Psoas muscle (tissue), 8 donors: Measurements from ENCODE around the gene PKNOX1. TPM values are rescaled to one million over a fixed set of nuclear protein-coding genes. Genes with fewer than 3 reads are reported as not detected.

Experiments used
- ATAC-seq, 4 donors: fragments of 200-7000 bp; cut with Tn5 transposase; one replicate each; pipeline ENCODE4 v1.9.1; 2020; ENCODE audit warnings: moderate library complexity in 3 of 4, mild to moderate bottlenecking in 2 of 4
- DNase-seq, 2 donors: peaks; one replicate each; pipeline ENCODE4 v3.0.0-alpha.2; 2020
- H3K27ac ChIP-seq: fragments of 200-600 bp; one replicate; pipeline ENCODE4 v1.8.0; 2022
- H3K27me3 ChIP-seq, 3 donors: fragments of 200-600 bp in 1 of 3; one replicate each; pipeline versions ENCODE4 v1.6.1 to v1.8.0; 2013 to 2022; ENCODE audit warnings: low read length in 2 of 3, mild to moderate bottlenecking in 2 of 3, moderate library complexity in 1 of 3; ENCODE audit not compliant: insufficient read depth in 3 of 3
- H3K36me3 ChIP-seq, 2 donors: fragments of 200-600 bp in 1 of 2; one replicate each; pipeline versions ENCODE4 v1.6.1 to v1.8.0; 2013 to 2022; ENCODE audit warnings: low read depth in 1 of 2, mild to moderate bottlenecking in 1 of 2, moderate library complexity in 1 of 2; ENCODE audit not compliant: insufficient read depth in 1 of 2
- H3K4me1 ChIP-seq: fragments of 200-600 bp; one replicate; pipeline ENCODE4 v1.8.0; 2022
- H3K4me3 ChIP-seq: fragments of 200-600 bp; one replicate; pipeline ENCODE4 v1.8.0; 2022; ENCODE audit warnings: mild to moderate bottlenecking
- H3K9me3 ChIP-seq: fragments of 200-600 bp; one replicate; pipeline ENCODE4 v1.8.0; 2022
- WGBS, 3 donors: extraction: QIAGEN DNeasy Blood & Tissue Kit; methylation state at CpG; one replicate each; pipeline versions ENCODE4 v1.1.6 to v1.1.7; 2013; 5-methylcytosine and 5-hydroxymethylcytosine counted together
- intact Hi-C, 2 donors: fragments of 100-400 bp; cut with DNase I; formaldehyde crosslinking; loops; one replicate each; pipeline versions ENCODE4 v1.11.0 to v1.14.2; 2022
- polyA plus RNA-seq, 3 donors: library from polyadenylated mRNA; stranded (reverse); fragments of 200-250 nt; gene quantifications; one replicate each; pipeline ENCODE4 v1.2.3, GENCODE V29; 2013
- total RNA-seq, 4 donors: library from RNA; stranded (reverse); fragmentation: NEBNext Ultra II Directional in 2 of 4; extraction: Animal tissue kit (Norgen Biotek cat#: 25700) in 2 of 4; gene quantifications; one replicate each; pipeline versions ENCODE4 v1.2.1 to v1.2.4, GENCODE V29; 2021 to 2023
- TF ChIP-seq, protein P1 (sequence below): fragments of 200-600 bp; IDR thresholded peaks from one replicate; pipeline ENCODE4 v1.8.0; 2022; ENCODE audit warnings: antibody characterized with exemption
- donor health status: healthy with polysubstance abuse.
- donor health status: DM: no; HTN: no; CAD: no; lungs with moderate emphysema.
- donor health status: Bipolar disorder and iron deficiency.
- donor health status: healthy.
- donor health status: DM: yes; HTN: yes; CAD: no.
- donor health status: DM: no; HTN: no; CAD: no.
- donor health status: DM: no; HTN: no; CAD: no.
- donor health status: DM: yes; HTN: yes; CAD: no.

PKNOX1 gene
- total and polyA plus RNA-seq, 7 donors = 6.0 to 14.7 (median 12.1) TPM

DNA sequence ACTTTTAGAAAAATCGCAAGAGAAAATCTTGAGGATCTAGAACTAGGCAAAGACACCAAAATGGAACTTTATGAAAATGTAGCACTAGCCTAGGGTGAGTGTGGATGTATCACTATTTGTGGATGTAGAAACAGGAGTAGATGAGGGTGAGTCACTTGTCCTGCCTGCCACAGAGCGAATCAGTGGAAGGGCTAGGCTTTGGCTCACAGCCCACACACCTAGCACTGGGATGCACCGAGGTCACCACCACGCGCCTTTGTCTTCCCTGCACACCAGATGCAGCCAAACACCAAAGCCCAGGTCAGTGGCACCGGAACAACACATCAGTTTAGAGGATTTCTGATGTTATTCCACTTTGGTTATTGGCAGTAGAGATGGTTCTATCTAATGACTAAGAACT, 38.2 kb downstream of the PKNOX1 start:
- intact Hi-C loops = no loop called here
- Histone ChIP-seq H3K36me3 (peaks cover 4 to 61% of the 10 kb centered on the region in 2 donors), H3K27ac (no peak overlapping the region), H3K4me3 (no peak overlapping the region), H3K9me3 (no peaks in the 10 kb centered on the region), H3K27me3 (no peaks in the 10 kb centered on the region), H3K4me1 (no peaks in the 10 kb centered on the region)
- 93 to 95% (median 95%) methylated on average over 6 of the region's 6 CpGs for WGBS, 3 donors
- ATAC-seq = peak in 3 of 4 donors; percentile 64 to 68 (median 67)
- no peak for DNase-seq
- TF ChIP-seq, protein P1, sequence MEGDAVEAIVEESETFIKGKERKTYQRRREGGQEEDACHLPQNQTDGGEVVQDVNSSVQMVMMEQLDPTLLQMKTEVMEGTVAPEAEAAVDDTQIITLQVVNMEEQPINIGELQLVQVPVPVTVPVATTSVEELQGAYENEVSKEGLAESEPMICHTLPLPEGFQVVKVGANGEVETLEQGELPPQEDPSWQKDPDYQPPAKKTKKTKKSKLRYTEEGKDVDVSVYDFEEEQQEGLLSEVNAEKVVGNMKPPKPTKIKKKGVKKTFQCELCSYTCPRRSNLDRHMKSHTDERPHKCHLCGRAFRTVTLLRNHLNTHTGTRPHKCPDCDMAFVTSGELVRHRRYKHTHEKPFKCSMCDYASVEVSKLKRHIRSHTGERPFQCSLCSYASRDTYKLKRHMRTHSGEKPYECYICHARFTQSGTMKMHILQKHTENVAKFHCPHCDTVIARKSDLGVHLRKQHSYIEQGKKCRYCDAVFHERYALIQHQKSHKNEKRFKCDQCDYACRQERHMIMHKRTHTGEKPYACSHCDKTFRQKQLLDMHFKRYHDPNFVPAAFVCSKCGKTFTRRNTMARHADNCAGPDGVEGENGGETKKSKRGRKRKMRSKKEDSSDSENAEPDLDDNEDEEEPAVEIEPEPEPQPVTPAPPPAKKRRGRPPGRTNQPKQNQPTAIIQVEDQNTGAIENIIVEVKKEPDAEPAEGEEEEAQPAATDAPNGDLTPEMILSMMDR = no peak

DNA sequence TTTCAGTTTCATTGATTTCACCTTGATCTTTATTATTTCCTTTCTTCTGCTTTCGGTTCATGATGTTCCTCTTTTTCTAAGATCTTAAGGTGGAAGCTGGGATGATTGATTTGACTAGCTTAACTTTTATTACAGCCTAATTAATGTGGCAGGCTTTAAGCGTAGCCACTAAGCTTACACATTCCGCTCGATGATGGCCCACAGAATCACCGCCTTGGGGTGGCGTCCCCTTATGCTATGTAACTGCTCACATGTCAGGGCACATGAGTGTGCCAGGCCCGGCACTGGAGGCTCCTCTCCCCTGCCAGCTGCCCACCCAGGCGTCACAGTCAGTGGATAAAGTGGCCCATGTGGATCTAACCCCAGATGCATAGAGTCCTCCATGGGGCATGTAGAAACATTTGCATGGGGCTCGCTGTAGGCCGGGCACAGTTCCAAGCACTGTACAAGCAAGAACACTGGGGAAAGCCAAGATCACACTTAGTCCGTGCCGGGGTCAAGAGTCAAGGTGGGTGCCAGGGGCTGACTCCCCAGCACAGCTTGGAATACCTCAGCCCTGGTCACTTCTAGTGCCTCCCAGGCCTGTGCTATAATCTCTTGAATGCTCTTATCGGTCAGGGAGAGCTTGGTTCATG, 41.7 kb downstream of the PKNOX1 start:
- H3K27ac ChIP-seq = no peak overlapping the region
- no peak for ATAC-seq
- no peaks in the 10 kb centered on the region for H3K4me1 ChIP-seq
- peaks cover 0 to 59% of the 10 kb centered on the region in 2 donors for H3K36me3 ChIP-seq
- TF ChIP-seq, protein P1 = no peak
- intact Hi-C loops = no loop called here
- no peaks in the 10 kb centered on the region for H3K9me3 ChIP-seq
- WGBS, 3 donors = 79 to 90% (median 84%) methylated on average over 13 of the region's 13 CpGs
- no peaks in the 10 kb centered on the region for H3K27me3 ChIP-seq
- no peak for DNase-seq
- no peak overlapping the region for H3K4me3 ChIP-seq

DNA sequence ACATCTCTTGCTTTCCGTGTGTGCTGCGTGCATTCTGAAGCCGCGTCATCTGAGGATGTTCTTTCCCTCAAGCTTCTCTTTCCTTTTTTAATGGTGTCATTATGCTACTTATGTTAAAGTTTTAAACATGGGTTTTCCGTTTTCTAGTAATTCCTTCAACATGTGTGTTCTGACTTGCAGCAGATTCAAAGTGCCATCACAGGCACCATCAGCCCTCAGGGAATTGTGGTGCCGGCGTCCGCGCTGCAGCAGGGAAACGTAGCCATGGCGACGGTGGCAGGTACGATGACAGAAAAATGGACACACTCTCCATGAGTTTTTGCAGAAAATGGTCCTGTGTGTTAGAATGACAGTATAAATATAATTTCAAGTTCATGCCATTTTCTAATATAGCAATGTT, 42.4 kb downstream of the PKNOX1 start:
- Histone ChIP-seq H3K36me3 (peaks cover 0 to 59% of the 10 kb centered on the region in 2 donors), H3K4me1 (no peaks in the 10 kb centered on the region), H3K4me3 (no peak overlapping the region), H3K27me3 (no peaks in the 10 kb centered on the region), H3K9me3 (no peaks in the 10 kb centered on the region), H3K27ac (no peak overlapping the region)
- TF ChIP-seq, protein P1 = no peak
- 94 to 95% (median 94%) methylated on average over 13 of the region's 13 CpGs for WGBS, 3 donors
- no peak for DNase-seq
- intact Hi-C loops = no loop called here
- no peak for ATAC-seq

DNA sequence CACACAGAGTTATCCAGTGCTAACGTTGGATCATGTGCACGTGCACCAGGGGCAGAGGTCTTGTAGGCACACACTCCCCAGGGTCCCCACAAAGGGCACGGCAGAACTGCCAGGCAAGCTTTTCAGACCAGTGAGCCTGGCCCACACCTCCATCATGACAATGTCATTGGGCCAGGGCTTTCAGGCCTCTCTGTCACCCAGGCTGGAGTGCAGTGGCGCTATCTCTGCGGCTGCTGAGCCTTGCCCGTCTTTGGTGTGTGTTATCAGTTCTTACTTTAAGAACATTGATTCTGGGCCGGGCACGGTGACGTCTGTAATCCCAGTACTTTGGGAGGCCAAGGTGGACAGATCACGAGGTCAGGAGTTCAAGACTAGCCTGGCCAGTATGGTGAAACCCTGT, 44.2 kb downstream of the PKNOX1 start:
- TF ChIP-seq, protein P1 = no peak
- no peaks in the 10 kb centered on the region for H3K27me3 ChIP-seq
- peaks cover 0 to 53% of the 10 kb centered on the region in 2 donors for H3K36me3 ChIP-seq
- H3K27ac ChIP-seq = no peak overlapping the region
- DNase-seq (no peak), ATAC-seq (no peak)
- no peaks in the 10 kb centered on the region for H3K9me3 ChIP-seq
- H3K4me1 ChIP-seq = no peaks in the 10 kb centered on the region
- intact Hi-C loops = no loop called here
- WGBS, 3 donors = 86 to 94% (median 87%) methylated on average over 9 to 10 of the region's 10 CpGs
- no peak overlapping the region for H3K4me3 ChIP-seq

DNA sequence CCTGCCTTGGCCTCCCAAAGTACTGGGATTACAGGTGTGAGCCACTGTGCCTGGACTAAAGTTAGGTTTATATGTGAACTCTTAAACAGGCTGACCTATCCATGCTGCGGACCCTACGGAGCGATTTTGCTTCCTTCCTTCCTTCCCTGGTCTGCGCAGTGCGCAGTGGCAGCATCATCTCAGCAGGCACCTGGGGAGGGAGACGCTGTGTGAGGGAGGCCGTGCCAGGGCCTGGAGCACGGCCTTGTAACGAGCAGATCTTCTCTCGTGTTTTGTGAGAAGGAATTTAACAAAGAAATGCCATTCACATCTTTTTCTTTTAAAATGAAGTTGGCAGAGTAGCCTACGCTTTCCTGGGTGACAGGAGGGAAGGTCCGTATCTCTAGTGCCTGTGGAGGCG, 45.8 kb downstream of the PKNOX1 start:
- ATAC-seq = no peak
- Histone ChIP-seq H3K9me3 (no peaks in the 10 kb centered on the region), H3K4me3 (no peak overlapping the region), H3K36me3 (peaks cover 0 to 63% of the 10 kb centered on the region in 2 donors), H3K4me1 (no peaks in the 10 kb centered on the region), H3K27ac (no peak overlapping the region), H3K27me3 (no peaks in the 10 kb centered on the region)
- TF ChIP-seq, protein P1 = no peak
- whole genome bisulfite sequencing, 3 donors = 93 to 97% (median 96%) methylated on average over 13 of the region's 13 CpGs
- intact Hi-C loops = no loop called here
- no peak for DNase-seq
